B cell (primary cell): Measurements from ENCODE around the gene PIPOX. TPM values are rescaled to one million over a fixed set of nuclear protein-coding genes. Genes with fewer than 3 reads are reported as not detected.

Experiments
- ATAC-seq: fragments of 200-7000 bp; cut with Tn5 transposase; one replicate; pipeline ENCODE4 v1.10.0; 2021; ENCODE audit warnings: low read depth, mild to moderate bottlenecking, moderate number of reproducible peaks, moderate library complexity
- CTCF ChIA-PET: fragments of 350-600 bp; sonication (Branson Sonifier 250); formaldehyde crosslinking; loops from one replicate; lab custom pipeline; 2021; ENCODE audit warnings: antibody characterized with exemption, inconsistent platforms; lab: Charles Lee
- POLR2A ChIA-PET: fragments of 350-600 bp; sonication (Branson Sonifier 250); formaldehyde crosslinking; loops from one replicate; lab custom pipeline; 2021; ENCODE audit warnings: antibody characterized with exemption; lab: Charles Lee
- DNase-seq: peaks from one replicate; pipeline ENCODE4 v3.0.0; 2013
- H2AFZ ChIP-seq: 2 replicates; pipeline ENCODE4 v1.6.1; 2012; ENCODE audit warnings: mild to moderate bottlenecking, low read depth, low read length; ENCODE audit not compliant: insufficient read depth, poor library complexity, severe bottlenecking
- H3K27ac ChIP-seq, 2 donors: 1 replicate in 1 of 2; 2 replicates in 1 of 2; pipeline ENCODE4 v1.5.1; 2012 to 2013; ENCODE audit warnings: low read length in 2 of 2, mild to moderate bottlenecking in 2 of 2, moderate library complexity in 1 of 2
- H3K27me3 ChIP-seq, 4 experiments: fragments of 200-600 bp in 1 of 4; sonication (generic) in 1 of 4; replicated peaks in 1 of 4; 1 replicate in 2 of 4; 2 replicates in 2 of 4; pipeline versions ENCODE4 v1.6.1 to v1.7.0; 2013 to 2016; ENCODE audit warnings: low read length in 3 of 4, mild to moderate bottlenecking in 2 of 4, mixed read lengths in 1 of 4, moderate library complexity in 1 of 4; ENCODE audit not compliant: insufficient read depth in 4 of 4, control insufficient read depth in 3 of 4; ENCODE audit errors: control extremely low read depth in 1 of 4
- H3K36me3 ChIP-seq, 2 experiments: replicated peaks in 1 of 2; 1 replicate in 1 of 2; 2 replicates in 1 of 2; pipeline versions ENCODE4 v1.6.1 to v1.7.1; 2013; ENCODE audit warnings: low read length in 1 of 2; ENCODE audit not compliant: insufficient read depth in 2 of 2, control insufficient read depth in 1 of 2; ENCODE audit errors: control extremely low read depth in 1 of 2, extremely low read depth in 1 of 2
- H3K4me1 ChIP-seq, 2 donors: fragments of 200-600 bp in 1 of 2; sonication (generic) in 1 of 2; 1 replicate in 1 of 2; 2 replicates in 1 of 2; pipeline versions ENCODE4 v1.5.1 to v1.6.1; 2013 to 2017; ENCODE audit warnings: low read length in 2 of 2; ENCODE audit not compliant: control insufficient read depth in 2 of 2, insufficient read depth in 2 of 2
- H3K4me2 ChIP-seq: replicated peaks from 2 replicates; pipeline ENCODE3; 2012; ENCODE audit warnings: mild to moderate bottlenecking, low read depth, low read length; ENCODE audit not compliant: poor library complexity, severe bottlenecking
- H3K4me3 ChIP-seq, 5 experiments: fragments of 200-600 bp in 1 of 5; sonication (generic) in 1 of 5; 1 replicate in 3 of 5; 2 replicates in 2 of 5; pipeline versions ENCODE4 v1.5.1 to v1.7.0; 2011 to 2016; ENCODE audit warnings: low read length in 4 of 5, mild to moderate bottlenecking in 4 of 5, low read depth in 2 of 5, control low read depth in 1 of 5, moderate library complexity in 1 of 5; ENCODE audit not compliant: insufficient read depth in 1 of 5; ENCODE audit errors: control extremely low read depth in 1 of 5, extremely low read depth in 1 of 5
- H3K79me2 ChIP-seq: fragments of 200-600 bp; sonication (generic); one replicate; pipeline ENCODE4 v1.6.0; 2016; ENCODE audit warnings: low read length; ENCODE audit not compliant: control insufficient read depth, insufficient read depth
- H3K9ac ChIP-seq: fragments of 200-600 bp; sonication (generic); 2 replicates; pipeline ENCODE4 v1.6.1; 2017; ENCODE audit warnings: mild to moderate bottlenecking, low read length, moderate library complexity
- H3K9me3 ChIP-seq, 3 donors: one replicate each; pipeline versions ENCODE4 v1.6.1 to v1.7.1; 2013; ENCODE audit warnings: low read length in 2 of 3; ENCODE audit not compliant: control insufficient read depth in 2 of 3, insufficient read depth in 1 of 3; ENCODE audit errors: control extremely low read depth in 1 of 3
- H4K20me1 ChIP-seq: 2 replicates; pipeline ENCODE4 v1.6.0; 2012; ENCODE audit warnings: mild to moderate bottlenecking, low read length; ENCODE audit not compliant: insufficient read depth, control insufficient read depth, poor library complexity, severe bottlenecking
- H3K27ac Mint-ChIP-seq: one replicate; pipeline ENCODE4 v1.8.0; 2021; ENCODE audit warnings: mixed read lengths
- H3K27me3 Mint-ChIP-seq: one replicate; pipeline ENCODE4 v1.8.0; 2021; ENCODE audit warnings: mixed read lengths
- H3K4me1 Mint-ChIP-seq: one replicate; pipeline ENCODE4 v1.8.0; 2021; ENCODE audit warnings: mixed read lengths
- H3K4me3 Mint-ChIP-seq: one replicate; pipeline ENCODE4 v1.8.0; 2021; ENCODE audit warnings: mixed read lengths
- H3K9me3 Mint-ChIP-seq: one replicate; pipeline ENCODE4 v1.8.0; 2022; ENCODE audit warnings: mixed read lengths; ENCODE audit not compliant: insufficient read depth
- EZH2 ChIP-seq: IDR thresholded peaks from 2 replicates; pipeline ENCODE4 v1.6.1; 2012; ENCODE audit warnings: borderline replicate concordance, low read depth, mild to moderate bottlenecking, moderate library complexity, low read length; ENCODE audit not compliant: insufficient read depth, poor library complexity, severe bottlenecking
- WGBS: methylation state at CpG from one replicate; pipeline ENCODE4 v1.1.5; 2013; ENCODE audit warnings: missing lambda C conversion rate; ENCODE audit not compliant: insufficient coverage; 5-methylcytosine and 5-hydroxymethylcytosine counted together
- intact Hi-C: fragments of 100-400 bp; cut with micrococcal nuclease; formaldehyde crosslinking; loops from one replicate; pipeline ENCODE4 v1.10.0; 2022
- polyA plus RNA-seq: library from polyadenylated mRNA; depleted of rRNA; stranded (reverse); fragments of >200 nt; gene quantifications from 2 replicates; pipeline ENCODE4 v1.2.3, GENCODE V29; 2012
- total RNA-seq, 2 donors: library from RNA; stranded (reverse); fragments of 120-200 nt in 1 of 2; gene quantifications; 1 replicate in 1 of 2; 2 replicates in 1 of 2; pipeline versions ENCODE4 v1.2.3 to v1.2.4, GENCODE V29; 2013 to 2022
- TF ChIP-seq, protein P1 (sequence below): fragments of 200-600 bp; IDR thresholded peaks from one replicate; pipeline ENCODE4 v1.8.0; 2022; ENCODE audit warnings: antibody characterized with exemption, mild to moderate bottlenecking

Gene PIPOX
- total and polyA plus RNA-seq, 2 donors (not counting 1 experiment from before 2014, with no cell fraction given) = 0.95 to 15.0 TPM

- no peak for TF ChIP-seq EZH2
- TF ChIP-seq, protein P1, sequence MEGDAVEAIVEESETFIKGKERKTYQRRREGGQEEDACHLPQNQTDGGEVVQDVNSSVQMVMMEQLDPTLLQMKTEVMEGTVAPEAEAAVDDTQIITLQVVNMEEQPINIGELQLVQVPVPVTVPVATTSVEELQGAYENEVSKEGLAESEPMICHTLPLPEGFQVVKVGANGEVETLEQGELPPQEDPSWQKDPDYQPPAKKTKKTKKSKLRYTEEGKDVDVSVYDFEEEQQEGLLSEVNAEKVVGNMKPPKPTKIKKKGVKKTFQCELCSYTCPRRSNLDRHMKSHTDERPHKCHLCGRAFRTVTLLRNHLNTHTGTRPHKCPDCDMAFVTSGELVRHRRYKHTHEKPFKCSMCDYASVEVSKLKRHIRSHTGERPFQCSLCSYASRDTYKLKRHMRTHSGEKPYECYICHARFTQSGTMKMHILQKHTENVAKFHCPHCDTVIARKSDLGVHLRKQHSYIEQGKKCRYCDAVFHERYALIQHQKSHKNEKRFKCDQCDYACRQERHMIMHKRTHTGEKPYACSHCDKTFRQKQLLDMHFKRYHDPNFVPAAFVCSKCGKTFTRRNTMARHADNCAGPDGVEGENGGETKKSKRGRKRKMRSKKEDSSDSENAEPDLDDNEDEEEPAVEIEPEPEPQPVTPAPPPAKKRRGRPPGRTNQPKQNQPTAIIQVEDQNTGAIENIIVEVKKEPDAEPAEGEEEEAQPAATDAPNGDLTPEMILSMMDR = no peak
- H3K4me3 ChIP-seq = no peak overlapping the region
- no peaks in the 10 kb centered on the region for H3K27me3 ChIP-seq
- ATAC-seq = no peak
- H3K4me2 ChIP-seq = no peak overlapping the region
- no peak overlapping the region for H2AFZ ChIP-seq
- H3K79me2 ChIP-seq = no peaks in the 10 kb centered on the region
- H3K4me1 Mint-ChIP-seq = no peaks in the 10 kb centered on the region
- no peak overlapping the region for H3K4me3 Mint-ChIP-seq
- CTCF ChIA-PET = interaction anchor here (1.1 kb wide), 1 partner anchor 1078 kb away, joined by 3 read pairs; no protein-coding TSS in a partner anchor
- no peaks in the 10 kb centered on the region for H3K9me3 ChIP-seq
- no CpG with 5 or more reads among the region's 2 CpGs for WGBS
- H3K9me3 Mint-ChIP-seq = no peaks in the 10 kb centered on the region
- H4K20me1 ChIP-seq = no peaks in the 10 kb centered on the region
- no peak for DNase-seq
- no peak overlapping the region for H3K27ac ChIP-seq
- H3K27ac Mint-ChIP-seq = no peak overlapping the region
- intact Hi-C loops = no loop called here
- H3K9ac ChIP-seq = no peak overlapping the region
- H3K27me3 Mint-ChIP-seq = no peaks in the 10 kb centered on the region
- no peaks in the 10 kb centered on the region for H3K4me1 ChIP-seq
- POLR2A ChIA-PET = no interaction called here
- no peaks in the 10 kb centered on the region for H3K36me3 ChIP-seq
Observed at GRCh38 chr17:29059281-29059680, 16.3 kb downstream of the PIPOX start.

- no peak overlapping the region for H3K9ac ChIP-seq
- CTCF ChIA-PET = no interaction called here
- H3K9me3 ChIP-seq = no peaks in the 10 kb centered on the region
- no peaks in the 10 kb centered on the region for H4K20me1 ChIP-seq
- Mint-ChIP-seq H3K27ac (no peak overlapping the region), H3K9me3 (no peaks in the 10 kb centered on the region), H3K27me3 (no peaks in the 10 kb centered on the region), H3K4me1 (no peaks in the 10 kb centered on the region), H3K4me3 (no peak overlapping the region)
- WGBS = 90% methylated on average over 6 of the region's 6 CpGs
- H3K36me3 ChIP-seq = no peaks in the 10 kb centered on the region
- no peak overlapping the region for H3K4me3 ChIP-seq
- H3K27me3 ChIP-seq = no peaks in the 10 kb centered on the region
- no peaks in the 10 kb centered on the region for H3K4me1 ChIP-seq
- DNase-seq = no peak
- no peak overlapping the region for H3K27ac ChIP-seq
- H3K79me2 ChIP-seq = no peaks in the 10 kb centered on the region
- TF ChIP-seq, protein P1 = no peak
- TF ChIP-seq EZH2 = no peak
- no peak for ATAC-seq
- no peak overlapping the region for H3K4me2 ChIP-seq
- POLR2A ChIA-PET = no interaction called here
- no peak overlapping the region for H2AFZ ChIP-seq
- intact Hi-C loops = no loop called here
Observed at GRCh38 chr17:29060475-29060874, 17.5 kb downstream of the PIPOX start.
